HG03103 (cell line): Measurements from ENCODE around the gene KSR1.
A peak's percentile ranks its signal among the peaks of the same experiment; 100 is the strongest.
"Not testable (repeated sequence)": the region's sequence is repeated elsewhere in the genome, so short reads cannot be mapped to it uniquely, and the experiment has no call there.

Experiments used
- ATAC-seq: cut with Tn5 transposase; IDR thresholded peaks from one replicate; pipeline ENCODE4 v1.9.1; 2021; ENCODE audit warnings: low read depth; ENCODE audit not compliant: unreplicated experiment

KSR1 gene

GRCh38 chr17:27451906-27452305 lies 4.3 kb upstream of the KSR1 start:
- no peak for ATAC-seq

GRCh38 chr17:27452828-27453227 lies 3.4 kb upstream of the KSR1 start:
- ATAC-seq = no peak

GRCh38 chr17:27453471-27453870 lies 2.8 kb upstream of the KSR1 start:
- no peak for ATAC-seq

- ATAC-seq = no peak
Measured at GRCh38 chr17:27454089-27454488, 2.2 kb upstream of the KSR1 start.

- ATAC-seq = no peak
Measured at GRCh38 chr17:27455236-27455913, 873 bp upstream of the KSR1 start.

- ATAC-seq = no peak
Measured at GRCh38 chr17:27456681-27457359, 572 bp downstream of the KSR1 start.

GRCh38 chr17:27457360-27457715 lies 1.1 kb downstream of the KSR1 start:
- no peak for ATAC-seq

- no peak for ATAC-seq
Measured at GRCh38 chr17:27457731-27458523, 1.7 kb downstream of the KSR1 start.

- no peak for ATAC-seq
Measured at GRCh38 chr17:27458524-27458908, 2.3 kb downstream of the KSR1 start.

GRCh38 chr17:27459433-27459832 lies 3.2 kb downstream of the KSR1 start:
- no peak for ATAC-seq

GRCh38 chr17:27460196-27460725 lies 4.0 kb downstream of the KSR1 start:
- ATAC-seq = no peak

- no peak for ATAC-seq
Measured at GRCh38 chr17:27461192-27461859, 5.1 kb downstream of the KSR1 start.

GRCh38 chr17:27462149-27462548 lies 5.9 kb downstream of the KSR1 start:
- ATAC-seq = no peak

GRCh38 chr17:27462714-27463113 lies 6.5 kb downstream of the KSR1 start:
- no peak for ATAC-seq

- ATAC-seq = no peak
Measured at GRCh38 chr17:27463235-27463677, 7.0 kb downstream of the KSR1 start.

- ATAC-seq = not testable (repeated sequence)
Measured at GRCh38 chr17:27464019-27464418, 7.8 kb downstream of the KSR1 start.

GRCh38 chr17:27464431-27464830 lies 8.2 kb downstream of the KSR1 start:
- ATAC-seq = no peak

- not testable (repeated sequence) for ATAC-seq
Measured at GRCh38 chr17:27465875-27466274, 9.6 kb downstream of the KSR1 start.

GRCh38 chr17:27466376-27466742 lies 10.1 kb downstream of the KSR1 start:
- ATAC-seq = no peak

- ATAC-seq = peak; percentile 71
Measured at GRCh38 chr17:27466743-27467375, 10.6 kb downstream of the KSR1 start.
